Trophoblast cell (in vitro differentiated cells and primary cell): ENCODE data around the gene MEN1. TPM values are rescaled to one million over a fixed set of nuclear protein-coding genes. Genes with fewer than 3 reads are reported as not detected.
A peak's percentile ranks its signal among the peaks of the same experiment; 100 is the strongest.

ENCODE experiments used
- DNase-seq, 2 donors: peaks; one replicate each; pipeline ENCODE4 v3.0.0-alpha.2; 2016
- H2AFZ ChIP-seq: 2 replicates; pipeline ENCODE4 v1.6.1; 2013; ENCODE audit warnings: low read length, moderate library complexity, mild to moderate bottlenecking; ENCODE audit not compliant: insufficient read depth, poor library complexity
- H2AK5ac ChIP-seq: 2 replicates; pipeline ENCODE4 v1.6.1; 2013; ENCODE audit warnings: mild to moderate bottlenecking, low read length
- H2BK120ac ChIP-seq: 2 replicates; pipeline ENCODE4 v1.6.1; 2013; ENCODE audit warnings: low read length, mild to moderate bottlenecking, moderate library complexity; ENCODE audit not compliant: insufficient read depth, poor library complexity
- H2BK12ac ChIP-seq: 2 replicates; pipeline ENCODE4 v1.6.1; 2013; ENCODE audit warnings: mild to moderate bottlenecking, low read length, moderate library complexity
- H2BK5ac ChIP-seq: 2 replicates; pipeline ENCODE4 v1.6.1; 2013; ENCODE audit warnings: low read length, low read depth, moderate library complexity, mild to moderate bottlenecking; ENCODE audit not compliant: poor library complexity
- H3K14ac ChIP-seq: 2 replicates; pipeline ENCODE4 v1.6.1; 2013; ENCODE audit warnings: mild to moderate bottlenecking, low read length
- H3K18ac ChIP-seq: 2 replicates; pipeline ENCODE4 v1.6.1; 2013; ENCODE audit warnings: mild to moderate bottlenecking, low read length
- H3K23ac ChIP-seq: 2 replicates; pipeline ENCODE4 v1.6.1; 2013; ENCODE audit warnings: low read length
- H3K27ac ChIP-seq: 2 replicates; pipeline ENCODE4 v1.5.1; 2013; ENCODE audit warnings: low read depth, mild to moderate bottlenecking, inconsistent platforms, low read length, moderate library complexity
- H3K27me3 ChIP-seq: 2 replicates; pipeline ENCODE4 v1.6.1; 2013; ENCODE audit warnings: inconsistent platforms, mild to moderate bottlenecking, low read length, moderate library complexity; ENCODE audit not compliant: insufficient read depth
- H3K36me3 ChIP-seq, 2 experiments: 1 replicate in 1 of 2; 2 replicates in 1 of 2; pipeline ENCODE4 v1.6.1; 2013; ENCODE audit warnings: low read length in 2 of 2, mild to moderate bottlenecking in 2 of 2, moderate library complexity in 1 of 2; ENCODE audit not compliant: insufficient read depth in 2 of 2, control insufficient read depth in 1 of 2
- H3K4ac ChIP-seq: 2 replicates; pipeline ENCODE4 v1.6.1; 2013; ENCODE audit warnings: low read depth, mild to moderate bottlenecking, low read length, moderate library complexity
- H3K4me1 ChIP-seq, 2 experiments: 1 replicate in 1 of 2; 2 replicates in 1 of 2; pipeline ENCODE4 v1.6.1; 2013; ENCODE audit warnings: low read length in 2 of 2, mild to moderate bottlenecking in 2 of 2, moderate library complexity in 1 of 2; ENCODE audit not compliant: insufficient read depth in 2 of 2, control insufficient read depth in 1 of 2
- H3K4me2 ChIP-seq: 2 replicates; pipeline ENCODE4 v1.6.1; 2013; ENCODE audit warnings: inconsistent platforms, mild to moderate bottlenecking, low read length, moderate library complexity
- H3K4me3 ChIP-seq: 2 replicates; pipeline ENCODE4 v1.5.1; 2013; ENCODE audit warnings: mild to moderate bottlenecking, low read depth, low read length, inconsistent platforms
- H3K79me1 ChIP-seq: one replicate; pipeline ENCODE4 v1.6.1; 2013; ENCODE audit warnings: low read length
- H3K79me2 ChIP-seq: 2 replicates; pipeline ENCODE4 v1.6.1; 2013; ENCODE audit warnings: low read length, mild to moderate bottlenecking; ENCODE audit not compliant: control insufficient read depth, insufficient read depth, poor library complexity
- H3K9ac ChIP-seq: 2 replicates; pipeline ENCODE4 v1.6.1; 2013; ENCODE audit warnings: mild to moderate bottlenecking, low read length
- H3K9me3 ChIP-seq: 2 replicates; pipeline ENCODE4 v1.6.1; 2013; ENCODE audit warnings: low read depth, mild to moderate bottlenecking, control low read depth, inconsistent platforms, low read length; ENCODE audit not compliant: insufficient read depth
- H4K12ac ChIP-seq: 2 replicates; pipeline ENCODE4 v1.6.1; 2013; ENCODE audit warnings: low read depth, mild to moderate bottlenecking, low read length, moderate library complexity
- H4K8ac ChIP-seq: 2 replicates; pipeline ENCODE4 v1.6.1; 2013; ENCODE audit warnings: low read depth, mild to moderate bottlenecking, low read length, moderate library complexity
- H4K91ac ChIP-seq: one replicate; pipeline ENCODE4 v1.6.1; 2013; ENCODE audit warnings: low read depth, mild to moderate bottlenecking, low read length, moderate library complexity
- WGBS: extraction: QIAGEN DNeasy Blood & Tissue Kit; methylation state at CpG from one replicate; pipeline ENCODE4 v1.1.7; 2013; ENCODE audit warnings: missing lambda C conversion rate; ENCODE audit not compliant: insufficient read length, insufficient coverage; ENCODE audit errors: extremely low coverage; 5-methylcytosine and 5-hydroxymethylcytosine counted together
- polyA plus RNA-seq: library from polyadenylated mRNA; stranded (reverse); fragments of 200-250 nt; gene quantifications from 2 replicates; pipeline ENCODE4 v1.2.3, GENCODE V29; 2013

The MEN1 gene
- 53.4 and 53.7 TPM in 2 replicates for polyA plus RNA-seq

DNA sequence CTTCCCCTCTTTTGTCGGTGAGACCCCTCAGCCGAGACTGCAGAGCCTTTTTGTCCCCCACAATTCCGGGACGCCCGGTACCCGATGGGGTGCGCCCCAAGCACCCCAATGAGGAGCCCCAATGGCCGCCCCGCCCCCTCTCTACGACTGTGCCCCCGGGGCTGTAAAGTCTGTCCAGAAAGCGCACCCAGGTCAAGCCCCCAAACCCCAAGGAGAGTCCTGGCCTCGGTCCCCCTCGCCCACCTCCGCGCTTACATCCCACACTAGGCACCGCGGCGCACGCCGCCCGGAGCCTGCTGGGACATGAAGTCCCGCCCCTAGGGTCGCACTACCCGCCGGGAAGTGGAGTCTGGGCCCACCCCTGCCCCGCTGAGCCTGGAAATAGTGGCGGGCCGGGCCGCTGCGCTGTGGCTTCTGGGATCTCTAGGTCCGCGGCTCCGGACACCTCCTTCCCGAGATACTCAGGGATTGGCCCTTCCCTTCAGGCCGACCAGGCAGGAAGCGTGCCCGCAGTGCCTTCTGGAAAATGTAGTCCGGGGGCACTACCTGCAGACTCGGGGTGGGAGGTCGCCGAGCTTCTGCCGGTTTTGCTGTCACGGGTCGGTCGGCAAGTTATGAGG is at the start of gene MEN1:
TSS of gene MEN1 (minus strand) at position 281 of the 620 bp plus-strand sequence. CDS start 442 bp downstream, outside the sequence.
- H2AK5ac ChIP-seq = peak within 1 kb of the TSS; percentile 27
- H3K4me1 ChIP-seq = peaks cover 2 to 5% of the 10 kb centered on the region in 2 experiments
- peak within 1 kb of the TSS; percentile 49 for H3K18ac ChIP-seq
- H3K79me1 ChIP-seq = peaks cover 5% of the 10 kb centered on the region
- H2AFZ ChIP-seq = peak within 1 kb of the TSS; percentile 80
- H3K4ac ChIP-seq = peak within 1 kb of the TSS; percentile 12
- H4K8ac ChIP-seq = peak within 1 kb of the TSS; percentile 56
- H3K9me3 ChIP-seq = no peaks in the 10 kb centered on the region
- peaks cover 3% of the 10 kb centered on the region for H3K79me2 ChIP-seq
- H3K36me3 ChIP-seq = peaks cover 25 to 27% of the 10 kb centered on the region in 2 experiments
- peak within 1 kb of the TSS; percentile 87 for H3K4me3 ChIP-seq
- H2BK120ac ChIP-seq = no peak within 1 kb of the TSS
- H3K9ac ChIP-seq = peak within 1 kb of the TSS; percentile 94
- H4K12ac ChIP-seq = peak within 1 kb of the TSS; percentile 81
- peak within 1 kb of the TSS; percentile 41 for H4K91ac ChIP-seq
- peak within 1 kb of the TSS; percentile 36 for H3K27ac ChIP-seq
- H2BK5ac ChIP-seq = no peak within 1 kb of the TSS
- DNase-seq = peak; percentile 98
- peak within 1 kb of the TSS; percentile 91 for H3K4me2 ChIP-seq
- H3K14ac ChIP-seq = peak within 1 kb of the TSS; percentile 36
- H3K27me3 ChIP-seq = no peaks in the 10 kb centered on the region
- no CpG with 5 or more reads among the region's 46 CpGs for WGBS
- no peak within 1 kb of the TSS for H3K23ac ChIP-seq
- H2BK12ac ChIP-seq = no peak within 1 kb of the TSS

DNA sequence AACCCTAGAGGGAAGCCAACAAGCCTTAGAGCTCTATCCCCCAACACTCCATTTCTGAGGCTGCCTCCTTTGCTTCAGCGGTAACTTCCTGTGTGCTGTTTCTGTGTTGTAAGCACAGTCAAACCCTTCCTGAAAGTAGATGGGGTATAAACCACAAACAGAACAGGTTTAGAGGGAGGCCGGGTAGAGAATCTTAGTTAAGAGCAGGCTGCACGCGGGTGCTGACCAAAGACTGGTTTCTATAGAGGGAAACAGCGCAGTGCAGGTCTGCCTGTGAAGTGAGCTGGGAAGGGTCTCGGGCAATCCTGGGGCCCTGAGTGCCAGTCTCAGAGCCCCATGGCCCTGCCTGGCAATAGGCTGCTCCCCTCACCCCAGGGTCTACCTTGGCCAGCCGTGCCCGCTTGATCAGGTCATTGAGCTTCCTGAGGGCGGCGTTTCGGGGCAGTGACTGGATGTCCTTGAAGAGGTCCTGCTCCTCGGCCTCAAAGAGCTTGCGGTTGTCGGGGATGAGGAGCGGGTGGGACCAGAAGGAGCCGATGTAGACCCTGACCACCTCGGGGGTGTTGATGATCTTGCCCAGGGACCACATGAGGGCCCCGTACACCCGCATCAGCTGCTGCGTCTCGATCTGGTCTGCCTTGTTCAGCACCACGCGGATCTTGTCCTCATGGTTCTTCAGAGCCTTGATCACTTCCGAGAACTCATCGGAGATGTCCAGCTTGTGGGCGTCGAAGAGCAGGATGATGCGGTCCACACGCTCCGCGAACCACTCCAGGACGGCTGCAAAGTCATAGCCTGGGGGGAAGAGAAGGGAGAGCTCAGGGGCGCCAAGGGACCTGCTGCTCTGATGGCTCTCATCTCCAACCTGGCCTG is 49.4 kb upstream of the MEN1 start:
- Histone ChIP-seq H3K23ac (no peak overlapping the region), H3K79me2 (peaks cover 12% of the 10 kb centered on the region), H4K8ac (no peak overlapping the region), H4K91ac (no peak overlapping the region), H2BK120ac (no peak overlapping the region), H3K36me3 (peaks cover 31 to 37% of the 10 kb centered on the region in 2 experiments), H3K14ac (no peak overlapping the region), H3K18ac (no peak overlapping the region), H3K4me3 (no peak overlapping the region), H3K27me3 (no peaks in the 10 kb centered on the region), H3K9me3 (peaks cover 2% of the 10 kb centered on the region), H3K4me1 (peaks cover 30 to 37% of the 10 kb centered on the region in 2 experiments), H3K9ac (no peak overlapping the region), H3K4me2 (no peak overlapping the region), H3K27ac (no peak overlapping the region), H3K79me1 (peaks cover 19% of the 10 kb centered on the region), H3K4ac (no peak overlapping the region), H4K12ac (no peak overlapping the region), H2BK12ac (no peak overlapping the region), H2BK5ac (no peak overlapping the region), H2AFZ (no peak overlapping the region), H2AK5ac (no peak overlapping the region)
- WGBS = no CpG with 5 or more reads among the region's 33 CpGs
- no peak for DNase-seq

DNA sequence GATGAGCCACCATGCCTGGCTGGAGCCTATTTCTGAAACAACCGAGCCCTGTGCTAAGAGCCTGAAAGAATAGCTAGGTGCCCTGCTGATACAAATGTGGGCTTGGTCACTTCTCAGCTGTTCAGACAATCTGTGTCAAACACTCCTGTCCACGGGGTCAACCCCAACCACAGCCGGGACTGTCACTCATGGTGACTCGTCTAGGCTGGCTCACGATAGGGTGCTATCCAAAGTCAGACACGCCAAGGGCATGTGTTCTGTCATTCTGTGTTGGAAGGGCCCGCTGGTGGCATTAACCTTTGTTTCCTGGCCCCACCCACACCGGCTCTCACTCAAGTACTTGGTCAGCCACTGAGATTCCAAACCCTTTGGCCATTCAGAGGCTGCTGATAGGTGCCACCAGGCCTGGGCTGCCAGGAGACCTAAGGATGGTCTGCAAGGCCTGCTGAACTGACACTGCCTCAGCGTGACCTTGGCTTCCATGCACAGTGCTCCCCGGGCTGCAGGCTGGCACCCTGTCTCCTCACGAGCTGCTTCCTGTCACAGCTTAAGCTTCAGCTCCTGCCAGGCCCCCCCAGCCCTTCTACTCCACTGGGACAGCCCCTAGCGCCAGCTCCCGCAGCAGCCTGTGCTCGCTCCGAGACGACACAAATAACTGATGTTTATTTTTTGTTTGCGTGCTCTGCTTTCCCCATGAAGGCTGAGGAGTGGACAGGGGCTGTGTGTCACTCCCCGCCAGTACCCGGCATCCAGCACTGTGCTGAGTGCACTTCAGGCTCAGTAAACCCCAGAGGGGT is 48.3 kb upstream of the MEN1 start:
- H2BK5ac ChIP-seq = no peak overlapping the region
- H4K8ac ChIP-seq = no peak overlapping the region
- peaks cover 42 to 43% of the 10 kb centered on the region in 2 experiments for H3K36me3 ChIP-seq
- no peak overlapping the region for H3K14ac ChIP-seq
- no peak overlapping the region for H3K4me2 ChIP-seq
- H2BK12ac ChIP-seq = no peak overlapping the region
- no peak overlapping the region for H3K4me3 ChIP-seq
- H2AK5ac ChIP-seq = no peak overlapping the region
- H2AFZ ChIP-seq = no peak overlapping the region
- H3K9me3 ChIP-seq = peaks cover 2% of the 10 kb centered on the region
- DNase-seq = no peak
- H4K12ac ChIP-seq = no peak overlapping the region
- H4K91ac ChIP-seq = no peak overlapping the region
- no peak overlapping the region for H3K18ac ChIP-seq
- H2BK120ac ChIP-seq = no peak overlapping the region
- no peak overlapping the region for H3K9ac ChIP-seq
- H3K4ac ChIP-seq = no peak overlapping the region
- WGBS = no CpG with 5 or more reads among the region's 19 CpGs
- H3K27ac ChIP-seq = no peak overlapping the region
- H3K23ac ChIP-seq = no peak overlapping the region
- peaks cover 7% of the 10 kb centered on the region for H3K79me2 ChIP-seq
- H3K79me1 ChIP-seq = peaks cover 15% of the 10 kb centered on the region
- peaks cover 25 to 29% of the 10 kb centered on the region in 2 experiments for H3K4me1 ChIP-seq
- no peaks in the 10 kb centered on the region for H3K27me3 ChIP-seq

DNA sequence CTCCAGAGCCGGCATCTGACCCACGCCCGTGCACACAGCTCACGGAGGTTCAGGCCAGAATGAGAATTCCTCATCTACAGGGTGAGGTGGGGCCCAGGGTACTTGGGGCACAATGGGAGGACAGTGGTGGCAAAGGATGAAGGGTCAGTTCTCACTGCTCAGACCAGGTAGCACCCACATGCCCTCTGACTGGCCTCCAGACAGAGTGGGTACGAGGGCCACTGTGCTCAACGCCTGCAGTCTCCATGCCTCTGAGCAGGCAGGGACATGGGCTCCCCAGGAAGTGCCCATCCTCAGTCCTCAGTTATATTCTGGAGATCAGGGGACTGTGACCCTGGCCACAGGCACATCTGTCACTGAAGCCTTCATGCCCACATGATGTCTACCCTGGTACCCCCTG is 47.1 kb upstream of the MEN1 start:
- Histone ChIP-seq H4K91ac (no peak overlapping the region), H3K79me2 (peaks cover 2% of the 10 kb centered on the region)

More for the DNA sequence above, 47.1 kb upstream of the MEN1 start:
- no peak overlapping the region for H3K23ac ChIP-seq
- H2BK12ac ChIP-seq = no peak overlapping the region
- H3K79me1 ChIP-seq = peaks cover 12% of the 10 kb centered on the region
- no peak overlapping the region for H2BK120ac ChIP-seq
- H3K4me1 ChIP-seq = peaks cover 24 to 25% of the 10 kb centered on the region in 2 experiments
- no peaks in the 10 kb centered on the region for H3K27me3 ChIP-seq
- H3K14ac ChIP-seq = no peak overlapping the region
- no peak overlapping the region for H3K4me3 ChIP-seq
- H3K4ac ChIP-seq = no peak overlapping the region
- H3K36me3 ChIP-seq = peaks cover 41 to 49% of the 10 kb centered on the region in 2 experiments
- H2BK5ac ChIP-seq = no peak overlapping the region
- no peak overlapping the region for H3K4me2 ChIP-seq
- peaks cover 2% of the 10 kb centered on the region for H3K9me3 ChIP-seq
- no peak overlapping the region for H2AK5ac ChIP-seq
- H3K18ac ChIP-seq = no peak overlapping the region
- DNase-seq = no peak
- H4K8ac ChIP-seq = no peak overlapping the region
- H3K27ac ChIP-seq = no peak overlapping the region
- no CpG with 5 or more reads among the region's 6 CpGs for WGBS
- H4K12ac ChIP-seq = no peak overlapping the region
- H3K9ac ChIP-seq = no peak overlapping the region
- no peak overlapping the region for H2AFZ ChIP-seq
